Gastroesophageal sphincter (tissue), 4 donors: ENCODE data around the gene HOXC9. TPM values are rescaled to one million over a fixed set of nuclear protein-coding genes. Genes with fewer than 3 reads are reported as not detected.

Experiments used
- ATAC-seq: fragments of 150-250 bp; one replicate; pipeline ENCODE4 v1.9.1; 2016; ENCODE audit warnings: mild to moderate bottlenecking, moderate library complexity
- H3K27ac ChIP-seq, 4 donors: fragments of 200-600 bp; sonication (generic) in 3 of 4; 1 replicate in 3 of 4; 2 replicates in 1 of 4; pipeline ENCODE4 v1.5.1; 2016 to 2019
- H3K27me3 ChIP-seq: fragments of 200-600 bp; sonication (generic); one replicate; pipeline ENCODE4 v1.5.1; 2019
- H3K36me3 ChIP-seq, 2 donors: fragments of 200-600 bp; sonication (generic); one replicate each; pipeline ENCODE4 v1.5.1; 2019; ENCODE audit warnings: control low read depth in 1 of 2
- H3K4me1 ChIP-seq, 3 donors: fragments of 200-600 bp; sonication (generic); 1 replicate in 2 of 3; 2 replicates in 1 of 3; pipeline ENCODE4 v1.5.1; 2016 to 2019; ENCODE audit warnings: control low read depth in 2 of 3
- H3K4me3 ChIP-seq, 2 donors: fragments of 200-600 bp; sonication (generic); one replicate each; pipeline ENCODE4 v1.5.1; 2019; ENCODE audit warnings: mild to moderate bottlenecking in 1 of 2, moderate library complexity in 1 of 2
- H3K9me3 ChIP-seq, 3 donors: fragments of 200-600 bp; sonication (generic); one replicate each; pipeline ENCODE4 v1.5.1; 2017 to 2019; ENCODE audit warnings: control low read depth in 2 of 3
- CTCF ChIP-seq, 4 experiments: fragments of 200-600 bp in 2 of 4; fragments of 450-650 bp in 2 of 4; sonication (generic) in 1 of 4; IDR thresholded peaks; one replicate each; pipeline ENCODE4 v1.5.1; 2017 to 2019; ENCODE audit warnings: antibody characterized with exemption in 4 of 4, mild to moderate bottlenecking in 2 of 4, moderate library complexity in 2 of 4
- EP300 ChIP-seq: sonication (generic); formaldehyde crosslinking; IDR thresholded peaks from one replicate; pipeline ENCODE4 v1.6.1; 2017; ENCODE audit warnings: antibody characterized with exemption, mild to moderate bottlenecking
- POLR2A ChIP-seq, 2 donors: fragments of 450-650 bp; IDR thresholded peaks; one replicate each; pipeline ENCODE4 v1.6.1; 2017; ENCODE audit warnings: antibody characterized with exemption in 2 of 2, mild to moderate bottlenecking in 2 of 2, moderate library complexity in 1 of 2
- POLR2AphosphoS5 ChIP-seq: sonication (generic); formaldehyde crosslinking; IDR thresholded peaks from one replicate; pipeline ENCODE4 v1.6.1; 2017; ENCODE audit warnings: antibody characterized with exemption
- whole genome bisulfite sequencing, 2 donors: methylation state at CpG; one replicate each; pipeline ENCODE4 v1.1.5; 2018; ENCODE audit warnings: low coverage in 1 of 2; 5-methylcytosine and 5-hydroxymethylcytosine counted together
- total RNA-seq, 4 donors: library from RNA; depleted of rRNA; stranded (reverse); fragments of >200 nt; gene quantifications; one replicate each; pipeline ENCODE4 v1.1.0, GENCODE V29; 2016

HOXC9 gene
- total RNA-seq, 4 donors from 2014 or later = not detected

DNA sequence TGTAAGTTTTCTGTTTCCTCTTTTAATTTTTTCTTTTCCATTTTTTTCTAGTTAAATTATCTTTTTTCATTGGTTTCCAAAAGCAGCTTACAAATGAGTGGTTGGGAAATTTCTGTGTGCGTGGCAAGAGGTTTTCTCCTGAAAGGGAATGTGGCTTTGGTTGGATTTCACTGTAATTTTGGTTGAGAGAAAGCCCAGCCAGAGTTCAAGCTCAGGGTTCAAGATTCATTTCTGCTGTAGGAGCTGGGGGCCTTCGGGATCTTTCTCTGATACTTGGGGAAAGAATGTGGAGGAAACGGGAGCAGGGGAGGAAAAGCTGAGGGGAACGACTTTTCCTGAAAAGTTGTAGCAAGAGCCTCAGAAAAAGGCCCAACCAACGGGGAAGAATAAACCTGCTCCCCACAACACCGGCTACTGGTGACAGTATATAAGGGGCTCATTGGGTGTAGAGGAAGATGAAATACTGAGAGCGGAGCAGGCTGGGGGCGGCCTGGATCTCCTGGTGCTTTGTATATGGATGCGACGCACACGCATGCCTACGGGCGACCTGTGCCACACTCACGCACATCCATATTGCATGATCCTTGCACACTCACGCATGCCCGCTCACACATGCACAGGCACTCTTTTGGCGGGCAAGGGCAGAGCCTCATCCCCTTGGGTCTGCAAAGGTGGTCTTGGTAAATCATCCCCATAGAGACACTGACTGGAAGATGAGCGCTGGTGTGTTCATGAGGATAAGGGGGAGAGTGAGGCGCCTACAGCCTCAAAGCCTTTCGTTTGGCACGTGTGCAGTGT, 13.1 kb upstream of the HOXC9 start:
- no peak overlapping the region for H3K4me3 ChIP-seq

GRCh38 chr12:53987787-53988230, 12.2 kb upstream of the HOXC9 start:
- Histone ChIP-seq H3K4me3 (no peak overlapping the region), H3K27ac (no peak overlapping the region), H3K27me3 (peaks cover 100% of the 10 kb centered on the region), H3K9me3 (no peaks in the 10 kb centered on the region), H3K4me1 (peaks cover 0 to 36% (median 16%) of the 10 kb centered on the region in 3 donors), H3K36me3 (no peaks in the 10 kb centered on the region)
- TF ChIP-seq POLR2AphosphoS5 (no peak), EP300 (no peak), CTCF (IDR thresholded peaks at IDR 0.05) (no peak), POLR2A (IDR thresholded peaks at IDR 0.05) (no peak)
- WGBS, 2 donors = 8 to 14% methylated on average over 3 to 4 of the region's 4 CpGs
- ATAC-seq = no peak

More for the DNA sequence above, 13.1 kb upstream of the HOXC9 start:
- H3K27ac ChIP-seq = no peak overlapping the region
- WGBS, 2 donors = 11 to 15% methylated on average over 6 to 19 of the region's 21 CpGs
- peaks cover 100% of the 10 kb centered on the region for H3K27me3 ChIP-seq
- TF ChIP-seq EP300 (no peak), POLR2AphosphoS5 (no peak)
- no peaks in the 10 kb centered on the region for H3K36me3 ChIP-seq
- peaks cover 0 to 36% (median 16%) of the 10 kb centered on the region in 3 donors for H3K4me1 ChIP-seq
- ATAC-seq = no peak
- no peaks in the 10 kb centered on the region for H3K9me3 ChIP-seq

DNA sequence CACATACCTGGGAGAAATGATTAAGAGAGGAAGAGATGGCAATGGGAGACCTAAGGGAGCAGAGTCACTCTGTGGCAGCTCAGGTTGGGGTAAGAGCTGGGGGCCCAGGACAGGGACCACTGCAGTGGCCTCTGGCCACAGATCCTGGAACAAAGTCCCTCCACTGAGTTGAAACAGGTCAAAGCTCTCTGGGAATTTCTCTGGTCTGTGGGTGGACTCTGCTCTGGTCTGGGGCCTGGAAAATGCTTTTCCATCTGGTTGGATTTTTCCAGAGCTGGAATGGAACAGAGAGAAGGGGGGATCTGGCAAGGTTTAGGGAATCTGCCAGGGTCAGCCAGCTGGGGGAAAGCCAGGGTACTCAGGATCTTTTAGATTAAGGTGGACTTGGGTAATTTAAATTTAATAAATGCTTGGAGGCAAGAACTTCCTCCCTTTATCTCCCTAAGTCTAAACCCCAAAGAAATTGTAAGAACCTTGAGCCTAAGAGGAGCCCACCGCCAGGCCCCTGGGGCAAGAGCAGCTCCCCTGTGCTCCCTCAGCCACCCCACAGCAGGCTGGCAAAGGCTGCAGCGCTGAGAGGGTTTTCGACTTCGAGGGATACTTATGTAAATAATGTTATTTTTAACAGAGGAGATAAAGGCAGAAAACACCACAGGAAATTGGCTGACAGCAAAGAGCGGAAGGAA, 11.3 kb upstream of the HOXC9 start:
- Histone ChIP-seq H3K4me1 (peaks cover 0 to 36% (median 16%) of the 10 kb centered on the region in 3 donors), H3K27ac (no peak overlapping the region), H3K27me3 (peaks cover 100% of the 10 kb centered on the region), H3K9me3 (no peaks in the 10 kb centered on the region), H3K4me3 (no peak overlapping the region), H3K36me3 (no peaks in the 10 kb centered on the region)
- no peak for ATAC-seq
- 11 to 16% methylated on average over 3 to 5 of the region's 5 CpGs for WGBS, 2 donors
- TF ChIP-seq POLR2A (IDR thresholded peaks at IDR 0.05) (no peak), POLR2AphosphoS5 (no peak), EP300 (no peak), CTCF (IDR thresholded peaks at IDR 0.05) (no peak)

DNA sequence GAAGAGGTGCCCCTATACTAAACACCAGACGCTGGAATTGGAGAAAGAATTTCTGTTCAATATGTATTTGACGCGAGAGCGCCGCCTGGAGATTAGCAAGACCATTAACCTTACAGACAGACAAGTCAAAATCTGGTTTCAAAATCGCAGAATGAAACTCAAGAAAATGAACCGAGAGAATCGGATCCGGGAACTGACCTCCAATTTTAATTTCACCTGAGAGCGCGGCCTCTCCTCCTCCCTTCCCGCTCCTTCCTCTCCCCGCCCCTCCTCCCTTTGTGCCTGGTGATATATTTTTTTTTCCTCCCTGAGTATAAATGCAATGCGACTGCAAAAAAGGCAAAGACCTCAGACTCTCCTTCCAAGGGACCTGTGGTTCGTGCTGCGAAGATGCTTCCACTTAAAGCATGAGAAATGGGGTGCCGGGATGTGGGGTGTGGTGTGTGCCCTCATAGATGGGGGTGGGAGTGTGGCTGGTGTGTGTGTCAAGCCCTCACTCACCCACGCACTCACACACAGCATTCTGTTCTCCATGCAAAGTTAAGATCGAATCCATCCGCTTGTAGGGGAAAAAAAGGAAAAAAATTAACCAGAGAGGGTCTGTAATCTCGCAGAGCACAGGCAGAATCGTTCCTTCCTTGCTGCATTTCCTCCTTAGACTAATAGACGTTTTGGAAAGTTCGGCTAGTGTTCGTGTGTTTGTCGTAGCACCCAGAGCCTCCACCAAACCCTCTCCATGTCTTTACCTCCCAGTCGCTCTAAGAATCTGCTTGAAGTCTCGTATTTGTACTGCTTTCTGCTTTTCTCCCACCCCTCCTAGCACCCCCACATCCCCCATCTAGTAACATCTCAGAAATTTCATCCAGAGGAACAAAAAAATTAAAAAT, 10.5 kb upstream of the HOXC9 start:
- ATAC-seq = no peak
- TF ChIP-seq POLR2A (IDR thresholded peaks at IDR 0.05) (no peak), CTCF (IDR thresholded peaks at IDR 0.05) (no peak), POLR2AphosphoS5 (no peak), EP300 (no peak)
- no peak overlapping the region for H3K4me3 ChIP-seq
- peaks cover 0 to 38% (median 22%) of the 10 kb centered on the region in 3 donors for H3K4me1 ChIP-seq
- no peaks in the 10 kb centered on the region for H3K9me3 ChIP-seq
- peaks cover 100% of the 10 kb centered on the region for H3K27me3 ChIP-seq
- no peak overlapping the region for H3K27ac ChIP-seq
- 7 to 8% methylated on average over 24 to 28 of the region's 28 CpGs for WGBS, 2 donors
- H3K36me3 ChIP-seq = no peaks in the 10 kb centered on the region
